GM18511 (cell line): Measurements from ENCODE around the gene UXS1.

Experiments used
- ATAC-seq: cut with Tn5 transposase; IDR thresholded peaks from one replicate; pipeline ENCODE4 v1.9.1; 2021; ENCODE audit warnings: mild to moderate bottlenecking, moderate library complexity; ENCODE audit not compliant: unreplicated experiment

UXS1 gene

DNA sequence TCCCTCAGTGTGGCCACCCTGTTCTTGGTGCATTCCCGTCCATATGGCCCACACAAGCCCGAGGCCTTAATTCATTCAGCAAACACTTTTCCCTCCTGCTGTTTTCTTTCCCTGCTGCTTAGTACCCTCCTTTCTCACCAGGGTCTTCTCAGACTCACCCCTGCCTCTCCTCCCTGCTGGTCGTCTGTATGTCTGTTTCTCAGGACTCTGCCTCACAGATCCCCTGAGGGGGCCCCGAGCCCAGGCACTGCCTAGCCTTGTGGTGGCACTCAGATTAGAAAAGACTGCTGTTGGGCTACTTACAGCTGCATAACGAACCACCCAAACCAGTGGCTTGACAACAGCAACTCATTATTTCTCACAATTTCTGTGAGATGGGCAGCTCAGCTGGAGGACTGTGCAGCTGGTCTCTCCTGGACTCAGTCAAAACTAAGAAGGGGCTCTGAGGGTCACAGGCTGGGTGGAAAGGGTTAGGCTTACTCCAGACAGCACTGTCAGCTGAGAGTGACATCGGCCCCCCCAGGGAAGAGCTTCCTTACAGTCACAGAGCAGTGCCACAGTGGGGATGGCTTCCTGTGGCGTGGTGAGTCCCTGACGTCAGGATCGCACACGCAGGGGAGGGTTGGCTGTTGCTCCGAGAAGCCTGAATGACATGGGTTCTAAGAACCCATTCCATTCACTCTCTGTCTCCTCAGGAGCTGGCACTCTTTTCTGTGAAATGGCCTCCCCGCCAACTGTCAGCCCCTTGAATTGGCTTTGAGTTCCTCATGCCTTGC lies 139.0 kb downstream of the UXS1 start:
- no peak for ATAC-seq

DNA sequence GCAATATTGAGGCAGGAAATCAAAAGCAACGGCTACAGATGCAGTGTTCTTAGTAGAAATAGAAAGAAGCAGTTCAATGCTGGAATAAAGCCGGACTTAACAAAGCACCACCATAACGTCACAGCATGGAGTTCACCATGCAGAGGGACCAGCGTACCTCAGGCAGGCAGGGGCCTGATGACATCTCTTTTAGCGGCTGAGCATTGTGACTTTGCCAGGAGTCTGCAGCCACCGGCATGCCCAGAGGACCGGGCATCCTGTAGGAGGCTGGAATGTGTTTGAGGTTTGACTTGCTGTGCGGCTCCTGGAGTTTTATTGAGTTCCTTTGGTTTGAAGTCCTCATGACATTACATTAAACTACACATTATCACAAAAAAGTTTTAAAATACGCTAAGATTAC lies 139.8 kb downstream of the UXS1 start:
- no peak for ATAC-seq

DNA sequence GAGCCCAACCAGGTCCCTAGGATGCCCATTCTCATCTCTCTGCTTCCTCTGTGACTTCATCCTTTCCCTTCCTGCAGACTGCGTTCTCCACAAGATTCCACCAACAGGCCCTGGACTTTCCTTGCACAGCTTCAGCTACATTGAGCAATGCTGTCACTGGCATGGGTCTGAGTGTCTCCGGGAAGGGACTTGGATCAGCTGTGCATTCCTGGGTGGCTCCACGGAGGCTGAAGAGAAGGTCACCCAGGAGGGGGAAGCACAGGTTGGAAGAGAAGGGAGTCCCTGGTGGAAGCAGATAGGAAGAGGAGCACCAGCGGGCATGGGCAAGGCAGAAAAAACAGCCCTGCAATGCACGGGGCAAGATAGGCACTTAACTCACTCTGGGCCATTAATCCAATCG lies 140.5 kb downstream of the UXS1 start:
- no peak for ATAC-seq

DNA sequence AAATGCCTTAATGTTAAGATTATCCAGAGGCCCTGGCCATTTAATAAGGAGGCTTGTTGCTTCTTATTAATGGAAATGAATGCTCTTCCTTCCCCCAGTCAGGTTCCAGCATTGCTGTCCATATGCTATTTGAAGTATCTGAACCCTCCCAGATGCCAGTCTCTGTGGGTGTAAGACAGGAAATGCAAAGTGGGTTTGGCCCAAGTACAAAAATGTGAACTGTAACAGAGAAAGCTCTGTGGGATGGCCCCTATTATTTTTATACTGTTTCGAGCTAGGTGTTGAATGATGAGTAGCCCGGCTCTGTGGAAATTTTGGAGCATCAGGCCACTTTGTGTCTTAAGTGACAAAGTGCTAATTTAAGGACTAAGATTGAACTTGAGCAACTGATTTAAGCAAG lies 141.0 kb downstream of the UXS1 start:
- ATAC-seq = no peak

DNA sequence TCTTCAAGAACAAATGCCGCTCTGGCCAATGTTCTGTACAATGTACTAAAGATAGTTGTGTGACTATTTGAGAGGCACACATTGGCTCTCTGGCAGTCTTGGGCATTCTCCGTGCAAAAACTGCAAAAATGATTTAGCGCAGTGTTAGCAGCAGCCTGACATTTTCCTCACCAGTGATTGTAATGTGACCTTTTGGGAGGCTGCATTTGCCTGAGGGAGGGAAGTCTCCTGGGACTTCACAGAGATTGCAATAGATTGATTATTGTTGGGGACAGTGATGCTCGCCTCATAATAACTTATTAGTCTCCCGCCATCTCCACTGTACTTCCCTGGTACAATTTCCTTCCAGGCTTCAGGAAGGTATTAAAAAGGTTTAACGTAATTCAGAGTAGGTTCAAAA lies 149.2 kb downstream of the UXS1 start:
- no peak for ATAC-seq

DNA sequence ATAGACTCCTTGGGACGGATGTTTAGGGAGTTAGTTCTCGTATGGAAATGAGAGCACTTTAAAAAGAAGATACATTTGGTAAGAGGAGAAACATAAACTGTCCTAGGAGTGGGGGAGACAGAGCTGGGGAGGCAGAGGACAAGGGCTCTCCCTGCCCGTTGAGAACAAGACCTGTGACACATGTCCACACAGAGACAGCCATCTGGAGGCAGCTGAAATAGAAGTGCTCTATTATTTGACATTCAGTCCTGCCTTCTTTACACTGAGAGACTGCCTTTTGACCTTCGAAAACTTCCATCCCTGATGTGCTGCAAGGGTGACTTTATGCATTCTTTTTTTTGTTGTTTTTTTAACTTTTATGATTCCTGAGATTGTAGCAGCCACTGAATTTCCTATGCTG lies 150.1 kb downstream of the UXS1 start:
- no peak for ATAC-seq
